ENCODE data around the gene C1orf210. TPM values are rescaled to one million over a fixed set of nuclear protein-coding genes. Genes with fewer than 3 reads are reported as not detected.

C1orf210 gene
- polyA plus RNA-seq (2011; rRNA removed) (not detected in 2 replicates), polyA plus RNA-seq (2017; fragmentation: RNase III; extraction: RNeasy Plus Mini Kit Qiagen cat#74134 plus additional on column Dnase treatment) (not detected in 3 replicates), polyA minus RNA-seq (2011; rRNA and poly(A)+ RNA removed) (not detected in 2 replicates)
- 0.03 TPM in 1 of 2 replicates, not detected in the other for polyA plus RNA-seq (2012; cell fraction: cytosol; rRNA removed)
- polyA plus RNA-seq (2012; cell fraction: nucleus; rRNA removed): 0.07 TPM in 1 of 2 replicates, not detected in the other

GRCh38 chr1:43285269-43285990 is at the start of gene C1orf210:
C1orf210 (minus strand) TSS chr1:43285581; CDS start chr1:43283270, 2,311 bp downstream.
- Histone ChIP-seq H3K4me3 (no peak within 1 kb of the TSS), H3K9me3 (no peaks in the 10 kb centered on the region), H3K4me1 (no peaks in the 10 kb centered on the region), H3K4me2 (no peak within 1 kb of the TSS), H3K27ac (no peak within 1 kb of the TSS)
- ChIA-PET POLR2A (no interaction called here), CTCF (interaction anchor here (0.9 kb wide), 1 partner anchor 14 kb away, joined by 3 read pairs; no protein-coding TSS in a partner anchor)
- 79% methylated on average over 11 of the region's 19 CpGs for WGBS (ENCODE audit: missing lambda C conversion rate)
- DNase-seq (ENCODE audit: low read depth in 1 of 2, low spot score in 1 of 2) (no peak), FAIRE-seq (no peak), ATAC-seq (no peak)
- no peak for TF ChIP-seq FOSB (CRISPR knock-in tag; IDR thresholded peaks at IDR 0.05)
- TF ChIP-seq CBX8 (IDR thresholded peaks at IDR 0.05): no peak
- no peak for TF ChIP-seq CHD2 (IDR thresholded peaks at IDR 0.05; ENCODE audit: low read length, partially characterized antibody)
- no peak for TF ChIP-seq HOXB5 (CRISPR knock-in tag; IDR thresholded peaks at IDR 0.05)
- no peak for TF ChIP-seq ESRRA (IDR thresholded peaks at IDR 0.05; ENCODE audit: borderline replicate concordance, low read length)
- no peak for TF ChIP-seq PBX3 (IDR thresholded peaks at IDR 0.05)
- no peak for TF ChIP-seq ZSCAN20 (CRISPR knock-in tag; IDR thresholded peaks at IDR 0.05)
- no peak for TF ChIP-seq ZFP36 (IDR thresholded peaks at IDR 0.05; ENCODE audit: borderline replicate concordance, partially characterized antibody)
- TF ChIP-seq HDAC2 (IDR thresholded peaks at IDR 0.05): no peak
- TF ChIP-seq GATA3 (IDR thresholded peaks at IDR 0.05; ENCODE audit: borderline replicate concordance): no peak
- TF ChIP-seq FOSL2 (IDR thresholded peaks at IDR 0.05): no peak
- TF ChIP-seq FOSL2 (CRISPR knock-in tag; IDR thresholded peaks at IDR 0.05): no peak

- Histone ChIP-seq H3K4me3 (no peak overlapping the region), H3K4me1 (no peaks in the 10 kb centered on the region), H3K9me3 (no peaks in the 10 kb centered on the region), H3K4me2 (no peak overlapping the region), H3K27ac (no peak overlapping the region)
- no peak for TF ChIP-seq CEBPB (IDR thresholded peaks at IDR 0.05)
- TF ChIP-seq EP300 (IDR thresholded peaks at IDR 0.05): no peak
- no peak for TF ChIP-seq HOXA7 (CRISPR knock-in tag; IDR thresholded peaks at IDR 0.05)
- no peak for ATAC-seq
- no peak for FAIRE-seq
- no peak for DNase-seq (ENCODE audit: low read depth in 1 of 2, low spot score in 1 of 2)
- ChIA-PET POLR2A (no interaction called here), CTCF (no interaction called here)
- whole genome bisulfite sequencing (ENCODE audit: missing lambda C conversion rate): 66% methylated on average over 7 of the region's 7 CpGs
Measured at GRCh38 chr1:43334453-43335205, 49.2 kb upstream of the C1orf210 start.

- TF ChIP-seq TP53 (CRISPR knock-in tag; IDR thresholded peaks at IDR 0.05) (no peak), HOXA7 (CRISPR knock-in tag; IDR thresholded peaks at IDR 0.05) (no peak), SREBF2 (IDR thresholded peaks at IDR 0.05) (no peak), BCL3 (IDR thresholded peaks at IDR 0.05) (no peak), BHLHE40 (IDR thresholded peaks at IDR 0.05; ENCODE audit: low read depth, low read length) (no peak), KDM1A (IDR thresholded peaks at IDR 0.05; ENCODE audit: low read depth) (no peak), ELK1 (IDR thresholded peaks at IDR 0.05; ENCODE audit: low read depth, low read length) (no peak), ZC3H11A (IDR thresholded peaks at IDR 0.05) (no peak), CTCF (IDR thresholded peaks at IDR 0.05) (no peak), CBX8 (IDR thresholded peaks at IDR 0.05) (no peak)
- ChIA-PET POLR2A (no interaction called here), CTCF (no interaction called here)
- Histone ChIP-seq H3K27ac (no peak overlapping the region), H3K4me3 (no peak overlapping the region), H3K4me2 (no peak overlapping the region), H3K9me3 (peaks cover 11% of the 10 kb centered on the region; the same call in 2 of the 3 replicates), H3K4me1 (no peaks in the 10 kb centered on the region)
- FAIRE-seq (no peak), DNase-seq (ENCODE audit: low read depth in 1 of 2, low spot score in 1 of 2) (no peak), ATAC-seq (no peak)
- 89% methylated on average over 5 of the region's 5 CpGs for WGBS (ENCODE audit: missing lambda C conversion rate)
Measured at GRCh38 chr1:43331688-43332087, 46.3 kb upstream of the C1orf210 start.
